HepG2 (cell line): ENCODE results near the gene PHRF1. TPM values are rescaled to one million over a fixed set of nuclear protein-coding genes. Genes with fewer than 3 reads are reported as not detected.
A peak's percentile ranks its signal among the peaks of the same experiment; 100 is the strongest.

Experiments used
- ADNP ChIP-seq: sonication (generic); formaldehyde crosslinking; IDR thresholded peaks from 2 replicates; pipeline ENCODE4 v1.4.0; 2020; ENCODE audit warnings: missing genetic modification reagents
- CSRNP1 ChIP-seq: sonication (generic); formaldehyde crosslinking; IDR thresholded peaks from 2 replicates; pipeline ENCODE4 v1.8.1; 2023; ENCODE audit warnings: mild to moderate bottlenecking, missing genetic modification reagents
- FOXO1 ChIP-seq: sonication (generic); formaldehyde crosslinking; IDR thresholded peaks from 2 replicates; pipeline ENCODE4 v1.4.0; 2020; ENCODE audit warnings: missing genetic modification reagents
- HBP1 ChIP-seq: IDR thresholded peaks from 2 replicates; pipeline ENCODE4 v1.6.1; 2016; ENCODE audit warnings: low read depth, control low read depth
- HINFP ChIP-seq: sonication (generic); formaldehyde crosslinking; IDR thresholded peaks from 2 replicates; pipeline ENCODE4 v1.4.0; 2020; ENCODE audit warnings: low read depth, mild to moderate bottlenecking, missing genetic modification reagents
- IKZF1 ChIP-seq: fragments of 450-650 bp; IDR thresholded peaks from 2 replicates; pipeline ENCODE4 v1.7.1; 2016
- KIAA2018 ChIP-seq: sonication (generic); formaldehyde crosslinking; IDR thresholded peaks from 2 replicates; pipeline ENCODE4 v1.5.0; 2020; ENCODE audit warnings: mild to moderate bottlenecking, missing genetic modification reagents, borderline replicate concordance
- MAFG ChIP-seq: sonication (generic); formaldehyde crosslinking; IDR thresholded peaks from 2 replicates; pipeline ENCODE4 v1.5.1; 2020; ENCODE audit warnings: mild to moderate bottlenecking, missing genetic modification reagents
- MXD3 ChIP-seq: IDR thresholded peaks from 2 replicates; pipeline ENCODE4 v1.6.1; 2016; ENCODE audit warnings: mild to moderate bottlenecking, missing biosample characterization, missing genetic modification reagents
- PATZ1 ChIP-seq: sonication (generic); formaldehyde crosslinking; IDR thresholded peaks from 2 replicates; pipeline ENCODE4 v1.4.0; 2020; ENCODE audit warnings: missing genetic modification reagents
- POGZ ChIP-seq: sonication (generic); formaldehyde crosslinking; IDR thresholded peaks from 2 replicates; pipeline ENCODE4 v1.4.0; 2020; ENCODE audit warnings: mild to moderate bottlenecking, missing genetic modification reagents
- RBM22 ChIP-seq: fragments of 200-400 bp; formaldehyde crosslinking; optimal IDR thresholded peaks from 2 replicates; pipeline ENCODE3; 2017; ENCODE audit warnings: mild to moderate bottlenecking, low read length, moderate library complexity
- TBX2 ChIP-seq: sonication (generic); formaldehyde crosslinking; IDR thresholded peaks from 2 replicates; pipeline ENCODE4 v1.5.0; 2020; ENCODE audit warnings: missing genetic modification reagents, mild to moderate bottlenecking, borderline replicate concordance
- TEF ChIP-seq: sonication (generic); formaldehyde crosslinking; IDR thresholded peaks from 2 replicates; pipeline ENCODE4 v1.5.0; 2020; ENCODE audit warnings: missing genetic modification reagents
- polyA plus RNA-seq, 8 experiments: library from polyadenylated mRNA; depleted of rRNA in 3 of 8; stranded (reverse) in 7 of 8; unstranded in 1 of 8; fragments of >200 nt; fragmentation: Illumina TruSeq in 4 of 8; extraction: Trizol in 4 of 8; gene quantifications; 2 replicates each; pipeline versions ENCODE4 v1.2.1 to v1.2.3, GENCODE V29; 2011 to 2016; ENCODE audit warnings: low read depth in 4 of 8, missing spikeins in 1 of 8, mixed read lengths in 1 of 8; ENCODE audit not compliant: insufficient read depth in 1 of 8
- total RNA-seq, 5 experiments: library from RNA; depleted of rRNA; stranded (reverse); fragments of >200 nt; fragmentation: Illumina TruSeq; extraction: Trizol; gene quantifications; 2 replicates each; pipeline ENCODE4 v1.2.3, GENCODE V29; 2016; ENCODE audit warnings: low read depth in 1 of 5

Gene PHRF1
- total and polyA plus RNA-seq, 2 of the 13 experiments (the other 11 are each of a cell fraction or from before 2014, with no cell fraction given), result 8.2 to 16.7 TPM

- TF ChIP-seq KIAA2018 (no peak), IKZF1 (no peak), RBM22 (peak; percentile 72), CSRNP1 (CRISPR knock-in tag) (no peak), HBP1 (CRISPR knock-in tag) (no peak), MAFG (CRISPR knock-in tag) (no peak), TEF (CRISPR knock-in tag) (no peak), HINFP (CRISPR knock-in tag) (no peak), MXD3 (CRISPR knock-in tag) (no peak), FOXO1 (CRISPR knock-in tag) (no peak; the same call in 1 of the 2 replicates), ADNP (CRISPR knock-in tag) (no peak), PATZ1 (CRISPR knock-in tag) (peak; percentile 85), POGZ (CRISPR knock-in tag) (0 out of 2 replicates have a peak, but pooled peaks have one; percentile 7), TBX2 (peak; percentile 83)
Observed at GRCh38 chr11:587978-588380, 11.7 kb downstream of the PHRF1 start (continued).
